GM20000 (cell line): ENCODE measurements around the gene CEP295NL.

ENCODE experiments used
- DNase-seq: peaks from one replicate; pipeline ENCODE4 v3.0.0; 2012; ENCODE audit warnings: low spot score
- CTCF ChIP-seq: IDR thresholded peaks from 2 replicates; pipeline ENCODE4 v1.5.1; 2012; ENCODE audit warnings: mild to moderate bottlenecking, control low read depth; ENCODE audit errors: extremely low read depth, missing control alignments

Gene CEP295NL

GRCh38 chr17:78889531-78889930, 13.5 kb downstream of the CEP295NL start:
- TF ChIP-seq CTCF: no peak
- peak; percentile 73 for DNase-seq

- no peak for DNase-seq
- no peak for TF ChIP-seq CTCF
Observed at GRCh38 chr17:78888941-78889518, 14.0 kb downstream of the CEP295NL start.

GRCh38 chr17:78886954-78887353, 16.0 kb downstream of the CEP295NL start:
- no peak for TF ChIP-seq CTCF
- DNase-seq: no peak

GRCh38 chr17:78885956-78886355, 17.0 kb downstream of the CEP295NL start:
- DNase-seq: no peak
- no peak for TF ChIP-seq CTCF

GRCh38 chr17:78884876-78885667, 17.9 kb downstream of the CEP295NL start:
- no peak for DNase-seq

GRCh38 chr17:78884148-78884825, 18.7 kb downstream of the CEP295NL start:
- TF ChIP-seq CTCF: no peak
- no peak for DNase-seq

More at GRCh38 chr17:78884876-78885667, 17.9 kb downstream of the CEP295NL start:
- TF ChIP-seq CTCF: no peak

GRCh38 chr17:78883533-78884131, 19.4 kb downstream of the CEP295NL start:
- no peak for TF ChIP-seq CTCF
- DNase-seq: no peak
